Liver (tissue), 10 donors: ENCODE data around the gene CRYBB3. TPM values are rescaled to one million over a fixed set of nuclear protein-coding genes. Genes with fewer than 3 reads are reported as not detected.
"Not testable (repeated sequence)": the region's sequence is repeated elsewhere in the genome, so short reads cannot be mapped to it uniquely, and the experiment has no call there.

Experiments used
- DNase-seq: peaks from one replicate; pipeline ENCODE4 v3.0.0-alpha.2; 2017; ENCODE audit warnings: low spot score
- H3K27ac ChIP-seq, 2 donors: one replicate each; pipeline ENCODE4 v1.7.0; 2013; ENCODE audit warnings: inconsistent platforms in 2 of 2, low read length in 2 of 2, control low read depth in 1 of 2, low read depth in 1 of 2, mild to moderate bottlenecking in 1 of 2
- H3K27me3 ChIP-seq, 4 donors: one replicate each; pipeline versions ENCODE4 v1.6.1 to v1.7.0; 2013; ENCODE audit warnings: low read length in 3 of 4, inconsistent platforms in 1 of 4, mild to moderate bottlenecking in 1 of 4, moderate library complexity in 1 of 4; ENCODE audit not compliant: control insufficient read depth in 4 of 4, insufficient read depth in 4 of 4
- H3K36me3 ChIP-seq, 4 donors: one replicate each; pipeline versions ENCODE4 v1.6.1 to v1.7.0; 2013; ENCODE audit warnings: low read length in 3 of 4, mild to moderate bottlenecking in 3 of 4, low read depth in 1 of 4, moderate library complexity in 1 of 4; ENCODE audit not compliant: control insufficient read depth in 4 of 4, insufficient read depth in 3 of 4
- H3K4me1 ChIP-seq, 4 donors: one replicate each; pipeline versions ENCODE4 v1.6.1 to v1.7.0; 2013; ENCODE audit warnings: low read length in 3 of 4, mild to moderate bottlenecking in 3 of 4, moderate library complexity in 1 of 4; ENCODE audit not compliant: control insufficient read depth in 4 of 4, insufficient read depth in 4 of 4
- H3K4me3 ChIP-seq, 3 donors: one replicate each; pipeline versions ENCODE4 v1.6.1 to v1.7.0; 2013; ENCODE audit warnings: low read length in 3 of 3, control low read depth in 1 of 3, low read depth in 1 of 3, mild to moderate bottlenecking in 1 of 3
- H3K9ac ChIP-seq, 2 donors: one replicate each; pipeline ENCODE4 v1.7.0; 2013; ENCODE audit warnings: low read length in 2 of 2, mild to moderate bottlenecking in 2 of 2, moderate library complexity in 2 of 2, control low read depth in 1 of 2, low read depth in 1 of 2
- H3K9me3 ChIP-seq, 4 donors: one replicate each; pipeline versions ENCODE4 v1.6.1 to v1.7.0; 2013; ENCODE audit warnings: low read length in 3 of 4; ENCODE audit not compliant: control insufficient read depth in 4 of 4
- EGR1 ChIP-seq, 2 donors: IDR thresholded peaks; 2 replicates each; pipeline ENCODE4 v1.6.1; 2016 to 2018; ENCODE audit warnings: antibody characterized with exemption in 2 of 2, low read depth in 2 of 2
- HNF4G ChIP-seq: IDR thresholded peaks from 2 replicates; pipeline ENCODE4 v1.6.1; 2016; ENCODE audit warnings: antibody characterized with exemption
- RAD21 ChIP-seq, 2 donors: IDR thresholded peaks; 2 replicates each; pipeline ENCODE4 v1.6.1; 2016; ENCODE audit warnings: antibody characterized with exemption in 2 of 2, mild to moderate bottlenecking in 2 of 2
- WGBS: extraction: QIAGEN DNeasy Blood & Tissue Kit; methylation state at CpG from one replicate; pipeline ENCODE4 v1.1.7; 2013; 5-methylcytosine and 5-hydroxymethylcytosine counted together
- polyA plus RNA-seq, 2 donors: library from polyadenylated mRNA; stranded (reverse) in 1 of 2; unstranded in 1 of 2; fragments of 200-250 nt in 1 of 2; fragments of >200 nt in 1 of 2; fragmentation: Nextera tagmentation in 1 of 2; extraction: Ambion mirVana in 1 of 2; gene quantifications; one replicate each; pipeline versions ENCODE4 v1.2.1 to v1.2.3, GENCODE V29; 2013 to 2015
- small RNA-seq: library from RNA; depleted of rRNA; stranded (forward); fragments of <200 nt; gene quantifications from one replicate; pipeline ENCODE3, GENCODE V24; 2014
- total RNA-seq, 2 donors: library from RNA; depleted of rRNA; stranded (reverse); fragments of >200 nt; gene quantifications; one replicate each; pipeline ENCODE4 v1.2.3, GENCODE V29; 2014
- donor health status: healthy.
- donor health status: healthy.
- donor health status: healthy.
- donor health status: healthy.
- donor health status: healthy.

The CRYBB3 gene
- total and polyA plus RNA-seq, 4 donors = 0.25 to 0.38 TPM; not detected in 2

GRCh38 chr22:25237503-25237902 lies 37.8 kb downstream of the CRYBB3 start:
- TF ChIP-seq RAD21 (IDR thresholded peaks at IDR 0.05) (no peak), HNF4G (no peak), EGR1 (IDR thresholded peaks at IDR 0.05; ENCODE audit: low read depth in 2 of 2) (no peak)
- 89% methylated on average over 4 of the region's 4 CpGs for WGBS
- Histone ChIP-seq H3K36me3 (no peaks in the 10 kb centered on the region), H3K27ac (no peak overlapping the region), H3K9ac (no peak overlapping the region), H3K4me3 (no peak overlapping the region), H3K4me1 (peaks cover 0 to 2% (median 0%) of the 10 kb centered on the region in 4 donors), H3K27me3 (no peaks in the 10 kb centered on the region), H3K9me3 (no peaks in the 10 kb centered on the region)
- DNase-seq = no peak

- not testable (repeated sequence) for H3K4me3 ChIP-seq, DNase-seq, H3K36me3 ChIP-seq, H3K27me3 ChIP-seq, H3K27ac ChIP-seq, H3K9me3 ChIP-seq, H3K9ac ChIP-seq, H3K4me1 ChIP-seq
- WGBS = 66% methylated on average over 9 of the region's 9 CpGs
Observed at GRCh38 chr22:25238058-25238457, 38.4 kb downstream of the CRYBB3 start.

GRCh38 chr22:25255169-25255568 lies 55.5 kb downstream of the CRYBB3 start:
- WGBS = 71% methylated on average over 1 of the region's 1 CpG
- not testable (repeated sequence) for H3K9me3 ChIP-seq

More at GRCh38 chr22:25255169-25255568, 55.5 kb downstream of the CRYBB3 start:
- not testable (repeated sequence) for H3K27me3 ChIP-seq, DNase-seq, H3K4me3 ChIP-seq, H3K36me3 ChIP-seq, H3K27ac ChIP-seq, H3K9ac ChIP-seq, H3K4me1 ChIP-seq

Small RNAs within 50 kb of the gene (small RNA-seq; reads per million reads assigned to genes)
- gene Z99916.2 = not detected

Other genes starting within 250 kb of the CRYBB3 start
- gene KIAA1671, start 247.1 kb upstream of the CRYBB3 start, total RNA-seq = 10 to 100 TPM; 10.7 to 35.9 TPM
- 10 to 100 TPM in 1 of 2 donors, 1 to 10 TPM in 1; 8.7 to 27.5 TPM for gene KIAA1671, start 247.1 kb upstream of the CRYBB3 start, polyA plus RNA-seq
- gene CRYBB2, start 19.8 kb downstream of the CRYBB3 start, total RNA-seq = under 1 TPM in 1 of 2 donors, not detected in 1; 0.08 TPM
- gene CRYBB2, start 19.8 kb downstream of the CRYBB3 start, polyA plus RNA-seq = under 1 TPM in 1 of 2 donors, not detected in 1; 0.10 TPM